ENCODE measurements around the gene PRPSAP1. TPM values are rescaled to one million over a fixed set of nuclear protein-coding genes. Genes with fewer than 3 reads are reported as not detected.
A peak's percentile ranks its signal among the peaks of the same experiment; 100 is the strongest.

The PRPSAP1 gene
- total RNA-seq, 1 donor: 48.1 TPM

DNA sequence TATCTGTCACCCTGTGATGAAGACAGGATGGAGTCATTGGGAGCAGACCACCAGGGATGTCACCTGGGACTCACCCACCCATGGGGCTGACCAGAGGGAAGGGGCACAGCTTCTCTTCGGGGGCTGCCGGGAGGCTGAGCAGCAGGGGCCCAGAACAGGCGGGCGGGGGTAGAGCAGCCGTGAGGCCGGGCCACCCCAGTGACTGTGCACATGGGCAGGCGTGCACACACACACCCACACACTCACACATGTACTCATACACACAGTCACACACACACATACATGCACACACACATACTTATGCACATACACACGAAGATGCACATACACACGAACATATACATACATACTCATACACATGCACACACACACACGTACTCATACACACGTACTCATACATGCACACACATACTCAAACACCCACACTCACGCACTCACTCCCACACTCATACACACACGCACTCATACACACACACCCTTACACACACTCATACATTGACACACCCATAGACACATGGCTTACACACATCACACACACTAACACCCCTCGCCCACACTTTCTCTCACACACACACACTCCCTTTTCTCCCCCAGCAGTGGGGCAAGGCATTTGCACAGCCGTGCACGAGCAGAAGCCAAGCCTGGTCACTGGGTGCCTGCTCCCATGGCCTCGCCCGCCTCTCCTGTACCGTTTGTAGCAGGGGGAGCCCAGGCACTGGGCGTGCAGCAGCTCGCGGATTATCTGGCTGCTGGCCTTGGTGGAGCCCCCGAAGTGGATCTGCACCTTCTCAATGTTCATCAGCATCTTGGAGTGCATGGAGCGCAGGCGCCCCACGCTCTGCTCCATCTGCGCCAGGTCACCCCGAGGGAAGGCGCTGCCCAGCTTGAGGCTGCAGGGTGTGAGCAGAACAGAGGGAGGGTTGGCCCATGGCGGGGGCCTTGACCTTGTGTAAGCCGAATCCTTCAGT, 76.1 kb downstream of the PRPSAP1 start:
- H3K4me3 ChIP-seq (ENCODE audit: low read depth, low read length): no peak overlapping the region
- no peak for TF ChIP-seq CTCF (IDR thresholded peaks at IDR 0.05; ENCODE audit: insufficient read depth, low read length)
- DNase-seq (ENCODE audit: low read depth): no peak

- DNase-seq (ENCODE audit: low read depth): peak; percentile 52
- no peak overlapping the region for H3K4me3 ChIP-seq (ENCODE audit: low read depth, low read length)
- TF ChIP-seq CTCF (IDR thresholded peaks at IDR 0.05; ENCODE audit: insufficient read depth, low read length): no peak
Observed at GRCh38 chr17:76276461-76277299, 77.0 kb downstream of the PRPSAP1 start.

DNA sequence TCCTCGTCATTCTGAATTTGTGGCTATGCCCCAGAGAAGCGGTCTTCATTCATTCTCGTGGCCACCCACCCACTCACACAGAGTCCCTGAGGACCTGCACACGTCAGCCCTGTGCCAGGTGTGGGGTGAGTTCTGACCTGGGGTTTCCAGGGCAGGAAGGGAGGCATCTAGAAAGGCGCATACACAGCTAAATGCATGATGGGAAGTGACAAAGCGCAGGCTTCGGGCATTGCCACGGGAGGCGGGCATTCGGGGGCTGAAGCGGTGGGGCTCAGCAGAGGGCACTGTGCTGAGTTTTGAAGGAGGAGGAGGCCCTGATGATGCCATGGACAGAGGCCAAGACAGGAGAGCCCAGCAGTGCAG, 77.7 kb downstream of the PRPSAP1 start:
- no peak for DNase-seq (ENCODE audit: low read depth)
- no peak for TF ChIP-seq CTCF (IDR thresholded peaks at IDR 0.05; ENCODE audit: insufficient read depth, low read length)
- no peak overlapping the region for H3K4me3 ChIP-seq (ENCODE audit: low read depth, low read length)

DNA sequence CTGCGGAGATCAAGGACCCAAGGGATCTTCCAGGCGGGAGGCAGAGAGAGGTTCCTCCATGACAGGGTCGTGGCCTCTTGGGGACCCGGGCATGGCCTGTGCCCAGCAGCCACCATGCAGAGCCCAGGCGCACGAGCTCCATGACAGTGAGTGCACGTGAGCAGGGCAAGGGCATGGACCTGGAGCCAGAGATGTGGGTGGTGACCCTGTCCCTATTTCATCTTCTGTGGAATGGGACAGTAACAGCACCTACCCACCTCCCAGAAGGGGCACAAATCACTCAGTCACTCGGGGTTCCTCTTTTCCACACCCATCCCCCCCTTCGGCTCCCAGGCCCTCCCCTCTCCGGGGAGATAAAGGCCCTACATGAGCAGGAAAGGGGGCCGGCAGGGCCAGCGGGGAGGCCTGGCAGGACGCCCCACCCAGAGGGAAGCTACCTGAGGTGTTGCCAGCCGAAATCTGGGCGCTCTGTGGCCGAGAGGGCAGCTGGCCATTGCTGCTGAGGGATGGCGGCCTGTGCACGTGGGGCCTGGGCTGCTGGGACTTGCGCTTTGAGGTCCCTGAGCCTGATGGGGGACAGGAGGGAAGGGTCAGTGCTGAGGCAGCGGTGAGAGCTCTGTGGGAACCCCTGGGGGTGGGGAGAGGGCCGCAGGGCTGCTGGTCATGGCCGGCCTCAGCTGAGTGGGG, 78.2 kb downstream of the PRPSAP1 start:
- no peak for TF ChIP-seq CTCF (IDR thresholded peaks at IDR 0.05; ENCODE audit: insufficient read depth, low read length)
- no peak for DNase-seq (ENCODE audit: low read depth)
- no peak overlapping the region for H3K4me3 ChIP-seq (ENCODE audit: low read depth, low read length)

DNA sequence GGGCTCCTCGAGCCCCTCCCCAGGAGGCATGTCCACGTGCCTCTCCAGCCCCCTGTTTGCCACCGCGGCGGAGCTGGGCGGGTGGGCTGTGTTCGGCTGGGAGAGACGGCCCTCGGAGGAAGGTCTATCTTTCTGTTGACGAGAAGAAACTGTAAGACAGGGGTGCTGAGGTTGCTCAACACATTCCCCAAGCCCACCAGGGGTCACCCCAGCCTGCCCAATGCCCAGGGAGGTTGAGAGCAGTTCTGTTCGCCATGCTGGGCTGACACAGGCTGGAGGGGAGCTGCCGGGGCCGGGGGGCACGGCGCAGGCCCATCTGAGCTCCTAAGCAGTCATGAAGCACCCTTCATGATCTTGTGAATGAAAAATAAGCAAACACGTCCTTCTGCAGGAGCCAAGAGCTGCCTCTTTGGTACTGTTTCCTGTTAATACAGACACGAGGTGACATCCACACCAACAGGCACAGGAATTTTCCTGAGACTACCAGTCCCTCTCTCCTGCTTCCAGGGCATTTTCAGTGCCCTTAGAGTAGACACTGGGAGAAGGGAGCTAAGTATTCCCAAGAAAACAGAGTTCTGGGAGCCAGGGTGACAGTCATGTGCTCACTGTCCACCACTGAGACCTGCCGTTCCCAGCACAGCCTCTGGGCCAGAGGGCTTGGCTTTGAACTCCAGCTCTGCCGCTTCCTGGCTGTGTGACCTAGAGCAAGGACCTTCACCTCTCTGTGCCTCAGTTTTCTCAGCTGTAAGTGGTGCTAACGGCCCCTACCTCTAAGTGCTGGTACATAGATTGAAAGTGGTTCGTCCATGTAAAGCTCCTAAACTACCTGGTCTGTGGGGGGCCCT, 79.4 kb downstream of the PRPSAP1 start:
- no peak for DNase-seq (ENCODE audit: low read depth)
- no peak overlapping the region for H3K4me3 ChIP-seq (ENCODE audit: low read depth, low read length)
- TF ChIP-seq CTCF (IDR thresholded peaks at IDR 0.05; ENCODE audit: insufficient read depth, low read length): no peak

Measured in fibroblast of the aortic adventitia (primary cell).